Panc1 (cell line): ENCODE results near the gene IFIH1. TPM values are rescaled to one million over a fixed set of nuclear protein-coding genes. Genes with fewer than 3 reads are reported as not detected.

Experiments
- ATAC-seq: fragments of 200-7000 bp; cut with Tn5 transposase; 2 replicates; pipeline ENCODE4 v1.9.1; 2020; ENCODE audit warnings: mild to moderate bottlenecking, moderate library complexity
- BruUV-seq: library from RNA; stranded (reverse); fragments of 400-500 nt; replicated peaks from 2 replicates; lab custom pipeline; 2021; lab: Mats Ljungman, UMichigan
- CTCF ChIA-PET: fragments of 300-600 bp; sonication (Branson Sonifier 250); formaldehyde crosslinking; loops from one replicate; lab custom pipeline; 2022; ENCODE audit warnings: antibody characterized with exemption; lab: Charles Lee
- POLR2A ChIA-PET: fragments of 300-600 bp; sonication (Branson Sonifier 250); formaldehyde crosslinking; loops from one replicate; lab custom pipeline; 2022; ENCODE audit warnings: antibody characterized with exemption; lab: Charles Lee
- DNase-seq: peaks from one replicate; pipeline ENCODE4 v3.0.0-alpha.2; 2010; ENCODE audit warnings: low read depth, low spot score
- H3K27ac ChIP-seq: 2 replicates; pipeline ENCODE4 v1.5.1; 2011; ENCODE audit warnings: mild to moderate bottlenecking, low read length, inconsistent platforms
- H3K27me3 ChIP-seq: fragments of 200-500 bp; sonication (Bioruptor generic); 2 replicates; pipeline ENCODE4 v1.6.0; 2014; ENCODE audit warnings: low read length, inconsistent platforms; ENCODE audit not compliant: control insufficient read depth, insufficient read depth
- H3K36me3 ChIP-seq: fragments of 200-500 bp; sonication (Bioruptor generic); 2 replicates; pipeline ENCODE4 v1.5.1; 2014; ENCODE audit warnings: inconsistent platforms, mild to moderate bottlenecking, low read length, moderate library complexity; ENCODE audit not compliant: control insufficient read depth, insufficient read depth
- H3K4me1 ChIP-seq: 2 replicates; pipeline ENCODE4 v1.5.1; 2011; ENCODE audit warnings: inconsistent platforms, mild to moderate bottlenecking, low read length, moderate library complexity; ENCODE audit not compliant: control insufficient read depth, insufficient read depth
- H3K4me3 ChIP-seq, 2 experiments: 2 replicates each; pipeline ENCODE4 v1.5.1; 2011 to 2012; ENCODE audit warnings: low read depth in 2 of 2, low read length in 2 of 2, mild to moderate bottlenecking in 2 of 2, inconsistent platforms in 1 of 2, moderate library complexity in 1 of 2
- H3K9me3 ChIP-seq: fragments of 200-500 bp; sonication (Bioruptor generic); 2 replicates; pipeline ENCODE4 v1.5.1; 2014; ENCODE audit warnings: low read depth, mild to moderate bottlenecking, inconsistent platforms, low read length, moderate library complexity; ENCODE audit not compliant: control insufficient read depth, insufficient read depth
- CTCF ChIP-seq: fragments of 450-650 bp; IDR thresholded peaks from 2 replicates; pipeline ENCODE4 v1.5.1; 2017; ENCODE audit warnings: mild to moderate bottlenecking
- POLR2AphosphoS5 ChIP-seq: IDR thresholded peaks from 2 replicates; pipeline ENCODE4 v1.6.1; 2012; ENCODE audit warnings: mild to moderate bottlenecking, low read depth, low read length, moderate library complexity
- REST ChIP-seq, 2 experiments: IDR thresholded peaks; 2 replicates each; pipeline ENCODE4 v1.6.1; 2011 to 2012; ENCODE audit warnings: low read depth in 2 of 2, control low read depth in 1 of 2, low read length in 1 of 2, mild to moderate bottlenecking in 1 of 2, moderate library complexity in 1 of 2; ENCODE audit not compliant: insufficient read depth in 1 of 2
- SIN3A ChIP-seq: IDR thresholded peaks from 2 replicates; pipeline ENCODE4 v1.6.1; 2012; ENCODE audit warnings: low read depth, mild to moderate bottlenecking, low read length, moderate library complexity, borderline replicate concordance; ENCODE audit not compliant: insufficient read depth
- TCF7L2 ChIP-seq: IDR thresholded peaks from 2 replicates; pipeline ENCODE4 v1.6.1; 2011; ENCODE audit warnings: mild to moderate bottlenecking, low read depth, low read length, inconsistent platforms
- in situ Hi-C: cut with HindIII; loops from 2 replicates; pipeline ENCODE4 v1.10.0; 2016; ENCODE audit warnings: low sequenced_read_pairs, low pct_unique_long_range_greater_than_20kb
- intact Hi-C: fragments of 100-400 bp; cut with micrococcal nuclease; formaldehyde crosslinking; loops from one replicate; pipeline ENCODE4 v1.10.0; 2022; ENCODE audit not compliant: unreplicated experiment
- total RNA-seq: library from RNA; stranded (reverse); gene quantifications from one replicate; pipeline ENCODE4 v1.2.1, GENCODE V29; 2021; ENCODE audit not compliant: unreplicated experiment

IFIH1 gene
- total RNA-seq, 1 experiment from 2014 or later, result 15.4 TPM

- TSS peak; percentile 67 for BruUV-seq
- POLR2A ChIA-PET, result no interaction called here
- intact Hi-C loops, result no loop called here
Measured at GRCh38 chr2:162317058-162317742, 1.3 kb downstream of the IFIH1 start.

GRCh38 chr2:162316590-162316989, 1.9 kb downstream of the IFIH1 start:
- no peak for TF ChIP-seq TCF7L2
- no peak for TF ChIP-seq REST (IDR thresholded peaks at IDR 0.05; ENCODE audit: insufficient read depth in 1 of 2, low read depth in 2 of 2, low read length in 1 of 2)
- TF ChIP-seq SIN3A, result no peak
- no peak for TF ChIP-seq CTCF
- no peak for TF ChIP-seq POLR2AphosphoS5
- no peaks in the 10 kb centered on the region for H3K27me3 ChIP-seq
- peaks cover 6% of the 10 kb centered on the region for H3K4me1 ChIP-seq
- in situ Hi-C loops, result no loop called here
- no peak for ATAC-seq
- H3K36me3 ChIP-seq, result no peaks in the 10 kb centered on the region
- H3K9me3 ChIP-seq, result no peaks in the 10 kb centered on the region
- CTCF ChIA-PET, result no interaction called here
- H3K27ac ChIP-seq, result 0 out of 2 replicates have a peak overlapping the region, but pooled peaks have one; percentile 78
- H3K4me3 ChIP-seq, result peak overlapping the region in 1 of 2 experiments; percentile 84; a peak in 3 of 4 replicates
- no TSS peak for BruUV-seq
- POLR2A ChIA-PET, result no interaction called here
- DNase-seq, result no peak
- intact Hi-C loops, result no loop called here

More at GRCh38 chr2:162317058-162317742, 1.3 kb downstream of the IFIH1 start:
- no peak for ATAC-seq
- H3K36me3 ChIP-seq, result no peaks in the 10 kb centered on the region
- no peaks in the 10 kb centered on the region for H3K9me3 ChIP-seq
- H3K4me3 ChIP-seq, result peak overlapping the region; percentile 84 to 95
- no peaks in the 10 kb centered on the region for H3K27me3 ChIP-seq
- no peak for DNase-seq
- peak overlapping the region; percentile 78 for H3K27ac ChIP-seq
- CTCF ChIA-PET, result interaction anchor here (0.6 kb wide), 1 partner anchor 1099 kb away, joined by 3 read pairs; no protein-coding TSS in a partner anchor
- no peak for TF ChIP-seq TCF7L2
- no peak for TF ChIP-seq SIN3A
- TF ChIP-seq POLR2AphosphoS5, result no peak
- TF ChIP-seq REST (IDR thresholded peaks at IDR 0.05; ENCODE audit: insufficient read depth in 1 of 2, low read depth in 2 of 2, low read length in 1 of 2), result no peak
- TF ChIP-seq CTCF, result no peak
- in situ Hi-C loops, result no loop called here
- peaks cover 6% of the 10 kb centered on the region for H3K4me1 ChIP-seq
